Measurements from ENCODE around the gene ASIC2.

Gene ASIC2

DNA sequence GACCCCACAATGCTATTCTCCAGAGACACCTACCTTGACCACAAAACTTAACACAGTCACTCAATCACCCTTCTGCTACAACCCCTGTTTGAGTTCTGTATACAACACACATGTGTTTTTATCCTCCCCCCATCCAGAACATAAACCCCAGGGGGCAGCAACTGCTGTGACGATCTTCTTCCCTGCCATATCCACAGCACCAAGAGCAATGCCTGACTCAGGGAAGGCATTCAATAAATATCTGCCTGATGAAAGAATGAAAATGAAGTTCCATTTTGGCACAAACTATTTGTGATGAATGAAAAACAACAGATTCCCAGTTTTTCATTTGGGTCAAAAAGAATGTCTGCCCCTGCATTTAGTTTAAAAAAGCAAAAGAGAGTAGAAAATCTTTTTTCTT, 27.0 kb downstream of the ASIC2 start:
- Histone ChIP-seq H3K27me3 (ENCODE audit: control insufficient read depth, insufficient read depth, low read length) (no peaks in the 10 kb centered on the region), H3K9me3 (ENCODE audit: control insufficient read depth, insufficient read depth, low read length) (no peaks in the 10 kb centered on the region), H3K9ac (ENCODE audit: low read depth, low read length) (no peak overlapping the region), H3K4me1 (ENCODE audit: control insufficient read depth, insufficient read depth, low read length) (no peaks in the 10 kb centered on the region), H3K4me3 (ENCODE audit: low read depth, low read length) (no peak overlapping the region), H3K36me3 (ENCODE audit: control insufficient read depth, insufficient read depth, low read length) (no peaks in the 10 kb centered on the region)

DNA sequence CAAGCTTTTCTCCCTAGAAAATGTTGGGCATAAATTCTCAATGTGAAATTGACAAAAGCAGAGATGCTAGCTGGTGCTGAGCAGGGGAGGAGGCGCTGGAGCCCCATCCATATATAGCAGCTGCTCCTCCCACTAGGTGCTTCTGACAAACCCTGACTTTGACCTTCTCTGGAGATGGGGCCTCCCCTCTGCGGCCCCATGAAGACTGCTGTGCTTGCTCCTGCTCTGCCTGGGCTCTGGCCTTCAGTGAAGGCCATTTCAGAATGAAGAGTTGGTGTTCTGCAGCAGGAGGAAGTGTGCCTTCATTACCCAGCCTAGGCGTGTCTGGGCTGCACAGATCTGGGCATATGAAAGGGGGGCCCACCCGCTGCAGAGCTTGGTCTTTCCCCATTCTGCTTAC, 29.7 kb downstream of the ASIC2 start:
- H3K9me3 ChIP-seq (ENCODE audit: control insufficient read depth, insufficient read depth, low read length): no peaks in the 10 kb centered on the region
- no peak overlapping the region for H3K9ac ChIP-seq (ENCODE audit: low read depth, low read length)
- H3K4me3 ChIP-seq (ENCODE audit: low read depth, low read length): no peak overlapping the region
- peaks cover 3% of the 10 kb centered on the region for H3K4me1 ChIP-seq (ENCODE audit: control insufficient read depth, insufficient read depth, low read length)
- no peaks in the 10 kb centered on the region for H3K36me3 ChIP-seq (ENCODE audit: control insufficient read depth, insufficient read depth, low read length)
- no peaks in the 10 kb centered on the region for H3K27me3 ChIP-seq (ENCODE audit: control insufficient read depth, insufficient read depth, low read length)

DNA sequence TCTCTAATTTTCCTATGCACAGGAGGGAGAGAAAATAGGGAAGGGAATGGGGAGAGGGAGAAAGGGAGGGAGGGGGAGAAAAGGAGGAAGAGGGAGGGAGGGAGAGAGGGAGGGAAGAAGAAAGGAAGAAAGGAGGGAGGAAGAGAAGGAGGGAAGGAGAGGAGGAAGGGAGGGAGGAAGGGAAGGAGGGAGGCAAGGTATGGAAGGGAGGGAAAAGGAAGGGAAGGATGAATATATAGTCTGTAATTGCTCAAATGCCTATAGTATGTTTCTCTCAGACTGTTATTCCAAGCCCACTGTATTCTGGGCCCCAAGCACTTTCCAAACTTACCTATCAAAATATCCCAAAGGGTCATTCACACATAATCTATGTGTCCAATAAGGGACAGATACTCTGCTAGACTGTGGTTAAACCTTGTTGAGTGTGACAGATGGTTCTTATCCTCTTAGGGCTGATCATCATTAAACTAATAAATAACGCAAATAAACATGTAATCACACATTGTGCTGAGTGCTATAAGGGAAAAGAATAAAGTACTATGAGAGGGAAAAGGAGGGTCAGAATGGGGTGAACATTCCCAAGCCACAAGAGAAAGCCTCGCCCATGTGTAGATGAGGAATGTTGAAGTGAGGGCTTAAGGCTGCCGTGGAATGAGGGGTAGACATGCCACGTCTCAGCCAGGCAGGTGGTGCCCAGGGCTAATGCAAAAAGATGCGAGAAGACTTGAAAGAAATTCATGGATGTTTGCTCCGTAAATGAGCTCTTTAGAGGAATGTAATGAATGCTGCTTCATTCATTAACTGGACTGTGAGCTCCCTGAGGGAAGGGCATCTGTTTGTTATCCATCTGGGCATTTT, 30.6 kb downstream of the ASIC2 start:
- H3K27me3 ChIP-seq (ENCODE audit: control insufficient read depth, insufficient read depth, low read length): no peaks in the 10 kb centered on the region
- H3K4me3 ChIP-seq (ENCODE audit: low read depth, low read length): no peak overlapping the region
- no peaks in the 10 kb centered on the region for H3K36me3 ChIP-seq (ENCODE audit: control insufficient read depth, insufficient read depth, low read length)
- H3K4me1 ChIP-seq (ENCODE audit: control insufficient read depth, insufficient read depth, low read length): peaks cover 3% of the 10 kb centered on the region
- no peaks in the 10 kb centered on the region for H3K9me3 ChIP-seq (ENCODE audit: control insufficient read depth, insufficient read depth, low read length)
- no peak overlapping the region for H3K9ac ChIP-seq (ENCODE audit: low read depth, low read length)

DNA sequence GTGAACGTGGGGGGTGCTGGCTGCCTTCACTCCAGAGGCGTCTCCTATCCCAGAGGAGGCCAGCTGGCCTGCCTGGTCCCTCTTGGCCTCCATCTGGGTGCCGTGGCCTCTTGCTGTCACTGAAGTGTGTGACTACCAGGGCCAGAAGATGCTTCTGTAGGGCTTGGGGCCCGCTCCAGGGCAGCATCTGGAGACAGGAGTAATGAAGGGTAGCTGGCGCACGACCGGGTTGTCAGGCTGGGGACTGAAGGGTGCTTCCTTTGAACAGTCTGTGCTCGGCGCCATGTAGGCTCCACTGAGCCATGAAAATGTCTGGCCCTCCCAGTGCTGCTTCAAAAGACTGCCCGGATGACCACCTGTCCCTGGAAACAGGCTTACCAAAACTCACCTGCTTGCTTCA, 31.3 kb downstream of the ASIC2 start:
- H3K27me3 ChIP-seq (ENCODE audit: control insufficient read depth, insufficient read depth, low read length): no peaks in the 10 kb centered on the region
- no peaks in the 10 kb centered on the region for H3K36me3 ChIP-seq (ENCODE audit: control insufficient read depth, insufficient read depth, low read length)
- peaks cover 3% of the 10 kb centered on the region for H3K4me1 ChIP-seq (ENCODE audit: control insufficient read depth, insufficient read depth, low read length)
- H3K9ac ChIP-seq (ENCODE audit: low read depth, low read length): no peak overlapping the region
- no peaks in the 10 kb centered on the region for H3K9me3 ChIP-seq (ENCODE audit: control insufficient read depth, insufficient read depth, low read length)
- H3K4me3 ChIP-seq (ENCODE audit: low read depth, low read length): no peak overlapping the region

DNA sequence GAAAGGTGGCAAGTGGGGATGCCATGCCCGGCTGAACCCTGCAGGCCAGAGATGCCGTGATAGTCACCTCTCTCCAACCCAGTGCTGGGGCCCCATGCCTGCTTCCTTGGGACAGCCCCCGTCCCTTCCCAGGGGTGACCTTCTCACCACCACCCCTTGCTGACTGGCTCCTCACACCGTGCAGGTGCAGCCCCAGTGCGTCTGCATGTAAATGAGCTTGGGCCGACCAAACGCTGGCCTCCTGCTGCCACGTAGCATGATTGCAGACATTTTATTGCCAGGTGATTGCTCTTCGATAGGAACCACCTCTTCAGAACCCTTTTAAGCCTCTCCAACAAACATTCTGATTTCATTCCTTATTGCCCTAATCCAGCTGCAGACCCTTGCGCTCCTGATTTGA, 32.5 kb downstream of the ASIC2 start:
- H3K4me1 ChIP-seq (ENCODE audit: control insufficient read depth, insufficient read depth, low read length): peaks cover 3% of the 10 kb centered on the region
- no peaks in the 10 kb centered on the region for H3K27me3 ChIP-seq (ENCODE audit: control insufficient read depth, insufficient read depth, low read length)
- H3K4me3 ChIP-seq (ENCODE audit: low read depth, low read length): no peak overlapping the region
- H3K9ac ChIP-seq (ENCODE audit: low read depth, low read length): no peak overlapping the region
- H3K36me3 ChIP-seq (ENCODE audit: control insufficient read depth, insufficient read depth, low read length): no peaks in the 10 kb centered on the region
- no peaks in the 10 kb centered on the region for H3K9me3 ChIP-seq (ENCODE audit: control insufficient read depth, insufficient read depth, low read length)

DNA sequence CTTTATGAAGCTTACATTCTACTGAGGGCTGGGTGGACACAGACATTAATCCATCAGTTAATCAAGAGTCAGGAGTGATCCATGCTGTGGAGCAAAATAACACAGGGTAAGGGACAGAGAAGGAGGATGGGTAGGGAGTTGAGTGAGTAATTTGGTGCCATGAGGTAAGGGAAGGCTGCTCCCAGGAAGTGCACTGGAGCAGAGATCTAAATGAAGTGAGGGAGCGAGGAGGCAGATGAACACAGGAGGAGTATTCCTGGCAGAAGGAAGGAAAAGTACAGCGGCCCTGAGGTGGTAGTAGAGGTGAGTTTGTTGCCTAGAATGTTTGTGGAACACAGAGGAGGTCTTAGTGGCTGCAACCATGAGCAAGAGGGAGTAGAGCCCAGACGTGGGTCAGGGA, 34.8 kb downstream of the ASIC2 start:
- no peak overlapping the region for H3K4me3 ChIP-seq (ENCODE audit: low read depth, low read length)
- H3K27me3 ChIP-seq (ENCODE audit: control insufficient read depth, insufficient read depth, low read length): no peaks in the 10 kb centered on the region

DNA sequence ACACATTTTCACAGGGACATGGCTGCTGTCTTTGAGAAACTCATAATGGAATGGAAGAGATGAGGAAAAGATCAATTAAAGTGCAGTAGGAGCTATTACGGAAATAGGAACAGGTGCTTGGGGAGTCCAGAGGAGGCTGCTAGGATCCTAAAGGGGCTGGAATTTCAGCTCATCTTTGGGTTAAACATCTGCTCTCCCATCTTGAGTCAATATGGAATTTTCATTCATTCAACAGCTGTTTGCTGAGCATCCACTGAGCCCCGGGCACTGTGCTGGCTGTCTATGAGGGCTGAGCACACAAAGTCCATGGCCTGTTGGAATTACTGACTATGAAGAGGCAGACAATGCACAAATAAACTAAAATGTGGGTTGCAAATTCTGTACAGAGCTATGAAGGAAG, 47.9 kb downstream of the ASIC2 start:
- H3K27me3 ChIP-seq (ENCODE audit: control insufficient read depth, insufficient read depth, low read length): no peaks in the 10 kb centered on the region
- no peaks in the 10 kb centered on the region for H3K9me3 ChIP-seq (ENCODE audit: control insufficient read depth, insufficient read depth, low read length)
- H3K9ac ChIP-seq (ENCODE audit: low read depth, low read length): no peak overlapping the region
- no peak overlapping the region for H3K4me3 ChIP-seq (ENCODE audit: low read depth, low read length)
- peaks cover 3% of the 10 kb centered on the region for H3K4me1 ChIP-seq (ENCODE audit: control insufficient read depth, insufficient read depth, low read length)
- H3K36me3 ChIP-seq (ENCODE audit: control insufficient read depth, insufficient read depth, low read length): no peaks in the 10 kb centered on the region

More for the DNA sequence above, 34.8 kb downstream of the ASIC2 start:
- no peaks in the 10 kb centered on the region for H3K36me3 ChIP-seq (ENCODE audit: control insufficient read depth, insufficient read depth, low read length)
- H3K4me1 ChIP-seq (ENCODE audit: control insufficient read depth, insufficient read depth, low read length): peaks cover 3% of the 10 kb centered on the region
- no peaks in the 10 kb centered on the region for H3K9me3 ChIP-seq (ENCODE audit: control insufficient read depth, insufficient read depth, low read length)
- no peak overlapping the region for H3K9ac ChIP-seq (ENCODE audit: low read depth, low read length)

DNA sequence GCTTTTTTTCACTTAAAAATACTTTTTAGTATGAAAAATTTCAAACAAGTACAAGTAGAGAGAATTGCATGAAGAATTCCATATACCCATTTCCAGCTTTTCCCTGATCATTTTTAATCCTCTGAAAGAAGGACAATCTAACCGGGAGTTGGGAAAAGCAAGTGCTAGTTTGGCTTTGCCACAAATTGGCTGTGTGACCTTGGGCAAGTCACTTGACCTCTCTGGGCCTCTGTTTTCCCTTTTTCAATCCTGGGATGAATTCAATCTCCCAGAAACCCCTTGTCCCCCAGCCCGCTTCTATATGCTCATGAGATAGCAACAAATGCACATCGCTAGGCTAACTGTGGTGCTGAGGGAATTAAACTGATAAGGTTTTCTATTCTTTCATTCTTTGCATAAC, 49.4 kb downstream of the ASIC2 start:
- H3K9me3 ChIP-seq (ENCODE audit: control insufficient read depth, insufficient read depth, low read length): no peaks in the 10 kb centered on the region
- H3K4me1 ChIP-seq (ENCODE audit: control insufficient read depth, insufficient read depth, low read length): peaks cover 3% of the 10 kb centered on the region
- no peaks in the 10 kb centered on the region for H3K36me3 ChIP-seq (ENCODE audit: control insufficient read depth, insufficient read depth, low read length)
- no peak overlapping the region for H3K9ac ChIP-seq (ENCODE audit: low read depth, low read length)
- no peaks in the 10 kb centered on the region for H3K27me3 ChIP-seq (ENCODE audit: control insufficient read depth, insufficient read depth, low read length)
- no peak overlapping the region for H3K4me3 ChIP-seq (ENCODE audit: low read depth, low read length)

DNA sequence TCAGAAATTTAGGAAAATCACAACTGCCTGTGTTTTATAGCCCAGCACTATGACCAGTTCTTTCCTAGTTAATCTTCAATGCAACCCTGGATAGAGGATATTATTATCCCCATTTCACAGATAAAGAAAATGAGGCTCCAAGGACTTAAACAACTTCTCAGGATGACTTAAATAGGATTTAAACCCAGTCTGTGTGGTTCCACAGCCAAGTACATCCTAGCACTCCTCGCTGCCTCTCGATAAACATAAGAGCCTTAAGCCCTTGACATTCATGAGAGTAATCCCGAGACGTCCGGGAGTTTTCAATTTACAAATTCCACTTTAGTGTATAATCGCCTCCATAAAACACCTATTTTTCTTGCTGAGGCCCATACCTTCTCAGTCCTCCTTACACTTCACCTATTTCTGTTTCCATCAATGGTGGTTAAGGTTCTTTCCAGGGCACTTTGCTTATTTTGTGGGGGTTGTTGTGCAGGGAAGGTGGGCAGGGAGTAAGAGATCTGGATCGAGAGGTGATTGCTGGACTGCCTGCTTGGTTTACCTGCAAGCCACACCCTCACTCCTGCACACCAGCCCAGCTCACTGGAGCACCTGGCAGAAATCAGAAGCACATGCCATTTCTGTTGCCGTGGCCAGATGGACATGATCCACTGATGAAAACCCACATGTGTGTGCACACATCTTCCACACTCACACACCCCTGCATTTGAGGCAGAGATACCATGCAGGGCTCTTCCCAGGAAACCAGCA, 50.5 kb downstream of the ASIC2 start:
- Histone ChIP-seq H3K27me3 (ENCODE audit: control insufficient read depth, insufficient read depth, low read length) (no peaks in the 10 kb centered on the region), H3K4me1 (ENCODE audit: control insufficient read depth, insufficient read depth, low read length) (peaks cover 3% of the 10 kb centered on the region), H3K36me3 (ENCODE audit: control insufficient read depth, insufficient read depth, low read length) (no peaks in the 10 kb centered on the region), H3K9ac (ENCODE audit: low read depth, low read length) (no peak overlapping the region), H3K9me3 (ENCODE audit: control insufficient read depth, insufficient read depth, low read length) (no peaks in the 10 kb centered on the region), H3K4me3 (ENCODE audit: low read depth, low read length) (no peak overlapping the region)

DNA sequence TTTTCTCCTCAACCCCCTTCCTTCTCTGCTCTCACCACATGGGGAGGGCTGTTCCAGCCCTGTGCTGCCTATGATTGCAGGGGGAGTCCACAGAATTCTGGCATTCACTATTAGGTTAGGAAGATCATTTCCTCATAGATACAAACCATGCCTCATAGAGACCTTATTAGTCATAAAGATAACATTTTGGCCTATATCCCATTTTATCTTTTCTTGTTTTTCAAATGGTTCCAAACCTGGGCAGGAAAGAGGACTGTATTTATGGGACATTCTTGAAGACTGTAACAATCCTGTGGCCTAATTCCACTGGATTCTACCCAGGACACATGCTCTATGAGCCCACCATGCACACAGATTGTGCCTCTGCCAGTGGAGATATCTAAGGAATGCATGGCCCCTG, 51.7 kb downstream of the ASIC2 start:
- H3K4me3 ChIP-seq (ENCODE audit: low read depth, low read length): no peak overlapping the region
- H3K36me3 ChIP-seq (ENCODE audit: control insufficient read depth, insufficient read depth, low read length): no peaks in the 10 kb centered on the region
- peaks cover 3% of the 10 kb centered on the region for H3K4me1 ChIP-seq (ENCODE audit: control insufficient read depth, insufficient read depth, low read length)

DNA sequence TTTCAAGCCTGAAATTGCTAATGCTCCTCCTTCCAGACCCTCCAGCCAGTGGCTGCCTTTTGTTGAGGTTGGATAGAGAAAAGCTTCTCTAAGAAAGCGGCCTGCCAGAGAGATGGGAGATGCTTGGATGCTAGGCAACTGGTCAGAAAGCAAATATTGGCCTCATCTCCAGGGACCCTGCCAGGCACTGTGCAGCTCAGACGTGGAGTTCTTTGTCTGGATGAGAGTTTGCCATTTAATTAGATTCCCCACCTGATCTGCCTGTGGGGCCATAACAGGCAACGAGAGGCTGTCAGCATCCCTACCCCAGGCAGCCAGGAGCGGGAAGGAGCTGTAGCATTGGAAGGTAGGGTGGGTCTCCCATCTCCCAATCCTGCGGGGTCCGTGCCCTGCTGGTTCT, 52.7 kb downstream of the ASIC2 start:
- Histone ChIP-seq H3K4me1 (ENCODE audit: control insufficient read depth, insufficient read depth, low read length) (peaks cover 3% of the 10 kb centered on the region), H3K36me3 (ENCODE audit: control insufficient read depth, insufficient read depth, low read length) (no peaks in the 10 kb centered on the region), H3K9ac (ENCODE audit: low read depth, low read length) (no peak overlapping the region), H3K9me3 (ENCODE audit: control insufficient read depth, insufficient read depth, low read length) (no peaks in the 10 kb centered on the region), H3K4me3 (ENCODE audit: low read depth, low read length) (no peak overlapping the region), H3K27me3 (ENCODE audit: control insufficient read depth, insufficient read depth, low read length) (no peaks in the 10 kb centered on the region)

More for the DNA sequence above, 51.7 kb downstream of the ASIC2 start:
- no peaks in the 10 kb centered on the region for H3K27me3 ChIP-seq (ENCODE audit: control insufficient read depth, insufficient read depth, low read length)
- no peak overlapping the region for H3K9ac ChIP-seq (ENCODE audit: low read depth, low read length)
- no peaks in the 10 kb centered on the region for H3K9me3 ChIP-seq (ENCODE audit: control insufficient read depth, insufficient read depth, low read length)

DNA sequence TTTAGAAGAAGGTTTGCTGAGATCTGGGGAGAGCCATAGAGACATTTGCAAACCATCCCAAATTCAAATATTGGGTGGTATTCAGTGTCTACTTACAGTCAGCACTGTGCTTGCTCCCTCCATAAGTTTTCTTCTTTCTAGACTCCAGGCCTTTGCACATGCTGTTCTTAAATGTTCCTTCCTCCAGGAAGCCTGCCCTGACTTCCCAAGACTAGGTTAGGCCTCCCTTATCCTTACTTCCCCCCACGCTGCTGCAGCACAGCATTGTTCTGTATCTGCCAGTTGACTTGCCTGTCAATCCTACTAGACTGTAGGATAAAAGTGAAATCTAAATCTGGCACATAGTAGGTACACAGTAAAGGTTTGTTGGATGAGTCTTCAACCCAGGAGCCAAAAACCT, 53.4 kb downstream of the ASIC2 start:
- Histone ChIP-seq H3K27me3 (ENCODE audit: control insufficient read depth, insufficient read depth, low read length) (no peaks in the 10 kb centered on the region), H3K4me1 (ENCODE audit: control insufficient read depth, insufficient read depth, low read length) (peaks cover 2% of the 10 kb centered on the region), H3K4me3 (ENCODE audit: low read depth, low read length) (no peak overlapping the region), H3K9ac (ENCODE audit: low read depth, low read length) (no peak overlapping the region), H3K9me3 (ENCODE audit: control insufficient read depth, insufficient read depth, low read length) (no peaks in the 10 kb centered on the region), H3K36me3 (ENCODE audit: control insufficient read depth, insufficient read depth, low read length) (no peaks in the 10 kb centered on the region)
